ENCODE results near the gene RPL28. TPM values are rescaled to one million over a fixed set of nuclear protein-coding genes. Genes with fewer than 3 reads are reported as not detected.
"Not testable (repeated sequence)": the region's sequence is repeated elsewhere in the genome, so short reads cannot be mapped to it uniquely, and the experiment has no call there.

RPL28 gene
- total RNA-seq, 1 donor from 2014 or later = 1,835 TPM

DNA sequence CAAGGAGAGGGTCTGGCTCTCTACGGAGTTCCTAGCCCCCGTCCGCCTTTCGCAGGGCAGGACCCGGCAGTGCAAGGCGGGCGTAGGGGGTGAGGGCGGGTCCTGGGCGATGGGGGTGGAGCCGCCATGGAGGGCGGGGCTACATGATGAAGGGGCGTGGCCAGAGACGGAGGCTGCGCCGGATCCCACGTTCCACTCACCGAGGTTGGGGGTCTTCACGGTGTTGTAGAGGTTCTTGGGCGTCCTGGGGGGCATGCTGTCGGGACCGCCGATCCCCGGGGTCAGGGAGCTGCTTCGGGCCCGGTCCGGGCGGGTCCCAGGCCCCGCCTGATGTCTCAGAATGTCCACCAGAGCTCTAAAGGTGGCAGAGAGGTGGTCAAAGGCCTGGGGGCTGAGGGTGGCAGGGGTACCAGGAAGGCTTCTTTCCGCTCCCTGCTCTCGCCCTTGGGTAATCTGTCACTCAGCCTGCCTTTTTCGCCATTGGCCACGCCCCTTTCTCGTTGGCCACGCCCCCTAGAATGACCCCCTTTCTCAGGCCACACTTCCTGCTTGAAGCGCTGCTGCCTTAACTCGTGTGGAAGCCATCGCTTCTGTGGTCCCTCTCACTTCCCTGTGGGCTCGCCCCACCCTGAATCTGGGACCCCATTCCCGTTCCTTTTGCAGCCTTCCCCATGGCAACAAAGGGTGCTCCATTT, 54.8 kb downstream of the RPL28 start:
- DNase-seq (ENCODE audit: low spot score) = no peak
- Mint-ChIP-seq H3K9me3 (no peaks in the 10 kb centered on the region), H3K27me3 (ENCODE audit: insufficient read depth) (peaks cover 61% of the 10 kb centered on the region), H3K4me1 (ENCODE audit: low read depth) (peaks cover 17% of the 10 kb centered on the region), H3K27ac (peak overlapping the region; percentile 2), H3K4me3 (no peak overlapping the region), H3K36me3 (ENCODE audit: low read depth) (no peaks in the 10 kb centered on the region)
- intact Hi-C loops (cut with micrococcal nuclease) = loop anchor here (5.0 kb wide), 1 partner anchor 278 kb away; no protein-coding TSS in a partner anchor

DNA sequence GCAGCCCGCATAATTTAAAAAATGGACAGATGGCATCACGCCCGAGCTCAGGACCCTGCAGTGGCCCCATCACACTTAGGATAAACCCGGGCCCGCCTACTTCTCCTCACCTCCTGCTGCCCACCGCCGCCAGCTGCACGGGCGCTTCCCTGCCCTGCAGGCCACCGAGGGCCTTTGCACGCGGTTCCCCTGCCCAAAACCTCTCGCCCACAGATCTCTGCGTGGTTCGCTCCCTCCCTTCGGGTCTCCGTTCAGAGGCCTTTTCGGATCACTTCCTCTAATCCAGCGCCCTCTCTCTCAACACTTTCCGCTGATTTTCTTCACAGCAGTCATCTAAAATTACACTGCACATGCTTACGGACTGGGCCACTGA, 55.6 kb downstream of the RPL28 start:
- no peaks in the 10 kb centered on the region for H3K36me3 Mint-ChIP-seq (ENCODE audit: low read depth)
- DNase-seq (ENCODE audit: low spot score) = no peak
- no peaks in the 10 kb centered on the region for H3K9me3 Mint-ChIP-seq
- no peak overlapping the region for H3K4me3 Mint-ChIP-seq
- no peak overlapping the region for H3K27ac Mint-ChIP-seq
- peaks cover 66% of the 10 kb centered on the region for H3K27me3 Mint-ChIP-seq (ENCODE audit: insufficient read depth)
- H3K4me1 Mint-ChIP-seq (ENCODE audit: low read depth) = peaks cover 17% of the 10 kb centered on the region
- intact Hi-C loops (cut with micrococcal nuclease) = loop anchor here (5.0 kb wide), 1 partner anchor 279 kb away; no protein-coding TSS in a partner anchor

GRCh38 chr19:55441692-55442321, 56.1 kb downstream of the RPL28 start:
- DNase-seq (ENCODE audit: low spot score) = no peak
- no peak overlapping the region for H3K27ac Mint-ChIP-seq
- H3K9me3 Mint-ChIP-seq = no peaks in the 10 kb centered on the region
- no peaks in the 10 kb centered on the region for H3K36me3 Mint-ChIP-seq (ENCODE audit: low read depth)
- H3K4me3 Mint-ChIP-seq = no peak overlapping the region
- peaks cover 64% of the 10 kb centered on the region for H3K27me3 Mint-ChIP-seq (ENCODE audit: insufficient read depth)
- peaks cover 15% of the 10 kb centered on the region for H3K4me1 Mint-ChIP-seq (ENCODE audit: low read depth)
- intact Hi-C loops (cut with micrococcal nuclease) = loop anchor here (5.0 kb wide), 1 partner anchor 280 kb away; no protein-coding TSS in a partner anchor

GRCh38 chr19:55442372-55442961, 56.7 kb downstream of the RPL28 start:
- intact Hi-C loops (cut with micrococcal nuclease) = loop anchor here (5.0 kb wide), 1 partner anchor 280 kb away; no protein-coding TSS in a partner anchor
- no peak for DNase-seq (ENCODE audit: low spot score)
- no peak overlapping the region for H3K27ac Mint-ChIP-seq
- no peaks in the 10 kb centered on the region for H3K9me3 Mint-ChIP-seq
- H3K36me3 Mint-ChIP-seq (ENCODE audit: low read depth) = no peaks in the 10 kb centered on the region
- H3K27me3 Mint-ChIP-seq (ENCODE audit: insufficient read depth) = peaks cover 64% of the 10 kb centered on the region
- no peak overlapping the region for H3K4me3 Mint-ChIP-seq
- H3K4me1 Mint-ChIP-seq (ENCODE audit: low read depth) = peaks cover 10% of the 10 kb centered on the region

DNA sequence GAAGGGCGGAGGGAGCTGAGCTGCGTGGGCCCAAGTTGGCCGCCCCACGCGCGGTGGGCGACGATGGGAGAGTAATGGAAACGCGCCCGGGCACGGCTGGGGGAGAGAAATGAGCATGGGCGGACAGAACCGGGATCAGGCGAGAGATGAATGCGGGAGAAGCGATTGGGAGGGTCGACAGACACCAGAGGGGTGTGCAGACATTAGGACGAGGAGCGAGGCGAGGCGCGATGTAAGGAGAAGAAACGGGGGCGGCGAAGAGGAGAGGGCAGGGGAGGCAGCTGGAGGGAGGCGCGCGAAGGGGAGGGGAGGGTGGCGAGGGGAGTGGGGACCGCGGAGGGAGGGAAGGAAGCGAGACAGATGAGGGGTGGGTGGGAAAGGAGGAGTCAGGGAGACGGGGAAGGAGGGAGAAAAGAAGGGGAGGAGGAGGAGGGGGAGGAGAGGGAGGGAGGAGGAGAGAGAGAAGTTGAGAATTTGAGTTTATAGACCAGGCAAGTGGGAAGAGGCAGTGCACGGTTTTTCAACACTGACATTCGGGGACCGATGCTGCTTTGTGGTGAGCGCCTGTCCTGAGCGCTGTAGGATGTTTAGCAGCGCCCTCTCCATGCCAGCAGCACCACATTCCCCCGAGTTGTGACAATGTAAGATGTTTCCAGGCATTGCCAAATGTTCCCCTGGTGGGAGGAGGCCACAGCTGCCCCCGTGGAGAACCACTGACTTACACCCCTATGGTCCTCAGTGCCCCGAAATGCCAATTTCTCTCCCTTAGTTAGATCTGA, 57.5 kb downstream of the RPL28 start, which contains the start of gene SHISA7:
TSS of gene SHISA7 (minus strand) at position 256 of the 779 bp plus-strand sequence. CDS start 437 bp downstream, outside the sequence.
- DNase-seq (ENCODE audit: low spot score) = no peak
- no peaks in the 10 kb centered on the region for H3K36me3 Mint-ChIP-seq (ENCODE audit: low read depth)
- H3K4me3 Mint-ChIP-seq = no peak within 1 kb of the TSS
- peaks cover 64% of the 10 kb centered on the region for H3K27me3 Mint-ChIP-seq (ENCODE audit: insufficient read depth)
- intact Hi-C loops (cut with micrococcal nuclease) = loop anchor here (5.0 kb wide), 1 partner anchor 281 kb away; no protein-coding TSS in a partner anchor
- H3K4me1 Mint-ChIP-seq (ENCODE audit: low read depth) = peaks cover 10% of the 10 kb centered on the region
- no peaks in the 10 kb centered on the region for H3K9me3 Mint-ChIP-seq
- H3K27ac Mint-ChIP-seq = no peak within 1 kb of the TSS

DNA sequence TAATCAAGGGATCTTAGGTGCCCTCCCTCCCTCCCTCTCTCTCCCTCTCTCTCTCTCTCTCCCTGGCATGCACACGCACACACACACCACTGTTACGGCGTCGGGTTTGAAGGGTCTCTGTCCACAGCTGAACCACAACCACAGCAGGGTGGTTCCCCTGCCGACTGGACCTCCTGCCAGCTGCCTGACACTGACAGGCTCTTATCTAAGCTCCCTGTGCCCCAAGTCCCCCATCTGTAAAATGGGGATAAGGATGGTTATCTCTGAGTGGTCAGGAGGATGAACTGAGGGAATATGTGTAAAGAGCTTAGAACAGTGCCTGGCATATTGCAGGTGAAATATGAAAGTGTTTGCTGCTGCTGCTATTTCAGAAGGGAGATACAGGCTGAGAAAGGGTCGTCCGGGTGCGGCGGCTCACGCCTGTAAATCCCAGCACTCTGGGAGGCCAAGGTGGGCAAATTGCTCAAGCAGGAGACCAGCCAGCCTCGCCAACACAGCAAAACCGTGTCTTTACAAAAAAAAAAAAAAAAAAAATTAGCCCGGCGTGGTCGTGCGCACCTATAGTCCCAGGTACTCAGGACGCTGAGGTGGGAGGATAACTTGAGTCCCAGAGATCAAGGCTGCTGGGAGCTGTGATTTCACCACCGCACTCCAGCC, 58.2 kb downstream of the RPL28 start:
- Mint-ChIP-seq H3K27me3 (ENCODE audit: insufficient read depth) (peaks cover 62% of the 10 kb centered on the region), H3K9me3 (no peaks in the 10 kb centered on the region), H3K36me3 (ENCODE audit: low read depth) (no peaks in the 10 kb centered on the region), H3K4me1 (ENCODE audit: low read depth) (peaks cover 10% of the 10 kb centered on the region), H3K4me3 (no peak overlapping the region), H3K27ac (no peak overlapping the region)
- intact Hi-C loops (cut with micrococcal nuclease) = loop anchor here (5.0 kb wide), 1 partner anchor 282 kb away; no protein-coding TSS in a partner anchor
- no peak for DNase-seq (ENCODE audit: low spot score)

- intact Hi-C loops (cut with micrococcal nuclease) = loop anchor here (5.0 kb wide), 1 partner anchor 282 kb away; no protein-coding TSS in a partner anchor
- Mint-ChIP-seq H3K4me1 (ENCODE audit: low read depth) (peaks cover 10% of the 10 kb centered on the region), H3K9me3 (no peaks in the 10 kb centered on the region), H3K4me3 (no peak overlapping the region), H3K27me3 (ENCODE audit: insufficient read depth) (peaks cover 55% of the 10 kb centered on the region), H3K36me3 (ENCODE audit: low read depth) (no peaks in the 10 kb centered on the region), H3K27ac (no peak overlapping the region)
- no peak for DNase-seq (ENCODE audit: low spot score)
These were observed 58.9 kb downstream of the RPL28 start for GRCh38 chr19:55444646-55445045.

DNA sequence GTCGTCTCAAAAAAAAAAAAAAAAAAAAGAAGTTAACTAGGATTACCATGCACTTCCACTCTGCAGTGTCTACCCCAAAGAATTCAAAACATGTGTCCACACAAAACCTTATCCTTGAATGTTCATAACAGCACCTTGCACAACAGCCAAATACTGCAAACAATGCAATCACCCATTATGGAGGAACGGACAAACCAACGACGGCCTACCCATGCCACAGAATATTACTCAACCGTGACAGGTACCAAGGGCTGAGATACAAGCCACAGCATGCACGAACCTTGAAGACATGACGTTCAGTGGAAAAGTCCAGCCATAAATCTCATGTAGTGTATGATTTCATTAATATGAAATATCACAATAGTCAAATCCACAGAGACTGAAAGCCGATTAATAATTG, 60.3 kb downstream of the RPL28 start:
- H3K9me3 Mint-ChIP-seq = no peaks in the 10 kb centered on the region
- no peak overlapping the region for H3K27ac Mint-ChIP-seq
- H3K4me1 Mint-ChIP-seq (ENCODE audit: low read depth) = peaks cover 7% of the 10 kb centered on the region
- intact Hi-C loops (cut with micrococcal nuclease) = no loop called here
- H3K27me3 Mint-ChIP-seq (ENCODE audit: insufficient read depth) = peaks cover 55% of the 10 kb centered on the region
- no peaks in the 10 kb centered on the region for H3K36me3 Mint-ChIP-seq (ENCODE audit: low read depth)
- DNase-seq (ENCODE audit: low spot score) = no peak
- no peak overlapping the region for H3K4me3 Mint-ChIP-seq

DNA sequence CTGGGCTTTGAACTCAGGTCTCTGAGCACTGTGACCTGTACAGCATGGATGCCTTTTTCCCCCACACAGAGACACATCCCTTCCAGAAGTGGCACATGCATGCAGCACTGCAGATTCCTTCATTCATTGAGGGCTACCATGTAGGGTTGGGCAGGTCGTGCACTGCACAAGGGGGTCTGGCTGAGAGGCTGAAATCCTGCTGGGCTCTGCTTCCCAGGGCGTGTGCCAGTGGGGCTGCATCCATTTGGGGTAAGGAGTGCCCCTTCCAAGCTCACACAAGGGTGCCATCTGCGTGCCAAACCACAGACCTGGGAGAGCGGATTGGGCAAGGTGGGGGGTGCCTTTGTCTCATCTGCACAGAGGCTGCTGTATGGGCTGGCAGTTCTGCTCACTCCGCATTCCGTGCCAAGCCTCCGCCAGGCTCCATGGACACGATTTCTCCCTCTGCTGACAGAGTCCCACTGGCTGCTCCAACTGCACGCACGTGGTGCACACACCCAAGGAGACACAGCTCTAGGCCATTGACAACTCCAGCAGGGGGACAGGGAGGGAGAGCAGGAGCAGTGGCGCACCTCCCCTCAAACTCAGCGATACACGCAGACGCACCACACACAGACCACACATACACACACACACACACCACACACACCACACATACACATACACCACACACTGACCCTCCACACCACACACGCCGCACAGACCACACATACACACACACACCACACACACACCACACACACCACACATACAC, 61.9 kb downstream of the RPL28 start:
- Mint-ChIP-seq H3K36me3 (ENCODE audit: low read depth) (no peaks in the 10 kb centered on the region), H3K9me3 (no peaks in the 10 kb centered on the region), H3K4me1 (ENCODE audit: low read depth) (no peaks in the 10 kb centered on the region), H3K27me3 (ENCODE audit: insufficient read depth) (peaks cover 47% of the 10 kb centered on the region), H3K27ac (no peak overlapping the region), H3K4me3 (no peak overlapping the region)
- DNase-seq (ENCODE audit: low spot score) = no peak
- intact Hi-C loops (cut with micrococcal nuclease) = no loop called here

DNA sequence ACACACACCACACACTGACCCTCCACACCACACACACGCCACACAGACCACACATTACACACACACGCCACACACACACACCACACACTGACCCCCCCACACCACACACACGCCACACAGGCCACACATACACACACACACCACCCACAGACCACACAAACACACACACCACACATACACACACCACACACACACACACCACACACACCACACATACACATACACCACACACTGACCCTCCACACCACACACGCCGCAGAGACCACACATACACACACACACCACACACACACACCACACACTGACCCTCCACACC, 62.4 kb downstream of the RPL28 start:
- H3K4me3 Mint-ChIP-seq; H3K27ac Mint-ChIP-seq; H3K9me3 Mint-ChIP-seq; DNase-seq (ENCODE audit: low spot score); H3K36me3 Mint-ChIP-seq (ENCODE audit: low read depth); intact Hi-C loops (cut with micrococcal nuclease); H3K4me1 Mint-ChIP-seq (ENCODE audit: low read depth): not testable (repeated sequence)
- peaks cover 49% of the 10 kb centered on the region for H3K27me3 Mint-ChIP-seq (ENCODE audit: insufficient read depth)

- H3K27ac Mint-ChIP-seq = no peak overlapping the region
- H3K27me3 Mint-ChIP-seq (ENCODE audit: insufficient read depth) = peaks cover 43% of the 10 kb centered on the region
- DNase-seq (ENCODE audit: low spot score) = no peak
- intact Hi-C loops (cut with micrococcal nuclease) = no loop called here
- H3K9me3 Mint-ChIP-seq = no peaks in the 10 kb centered on the region
- peaks cover 2% of the 10 kb centered on the region for H3K36me3 Mint-ChIP-seq (ENCODE audit: low read depth)
- H3K4me3 Mint-ChIP-seq = no peak overlapping the region
- no peaks in the 10 kb centered on the region for H3K4me1 Mint-ChIP-seq (ENCODE audit: low read depth)
These were observed 63.7 kb downstream of the RPL28 start for GRCh38 chr19:55449469-55449868.

All from activated T-helper 1 cell treated with anti-CD3 and anti-CD28 coated beads, Interleukin-12 subunit alpha, Interleukin-12 subunit beta, Interleukin-2, Interleukin-4 antibody, amounts not matched to agents 30 ng/mL and 10 ng/mL and 1 ng/mL, durations not matched to agents 14 hours and 24 hours and 36 hours (primary cell).